ENCODE data around the gene MT3.

MT3 gene

DNA sequence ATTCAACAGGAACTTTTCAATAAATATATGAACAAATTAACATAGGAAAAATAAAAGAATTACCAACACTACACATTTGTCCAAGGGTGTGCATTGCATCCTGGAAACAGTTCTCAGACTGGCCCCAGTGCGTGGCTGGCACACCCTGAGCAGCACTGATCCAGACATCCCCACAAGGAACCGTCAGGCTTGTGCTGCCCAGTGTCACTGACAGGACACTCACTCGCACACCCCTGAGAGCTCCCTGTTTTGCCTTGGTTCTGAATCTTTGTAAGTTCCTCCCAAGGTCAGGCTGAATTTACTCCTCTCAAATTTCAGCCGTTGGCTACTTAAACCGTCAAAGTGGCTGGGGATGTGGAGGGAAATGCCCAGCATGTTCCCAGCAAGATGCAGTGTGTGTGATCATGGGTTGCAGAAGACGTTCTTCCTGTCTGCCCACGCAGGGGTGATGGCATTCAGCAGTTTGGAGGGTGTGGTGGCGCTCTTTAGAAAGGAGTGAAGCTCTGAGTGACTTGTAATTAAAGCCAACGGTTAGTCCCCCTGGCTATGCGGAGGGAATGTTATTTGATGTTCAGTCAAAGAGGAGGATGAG is 20.8 kb downstream of the MT3 start:
- H3K4me3 ChIP-seq (ENCODE audit: low read depth, low read length): peak overlapping the region; percentile 91

DNA sequence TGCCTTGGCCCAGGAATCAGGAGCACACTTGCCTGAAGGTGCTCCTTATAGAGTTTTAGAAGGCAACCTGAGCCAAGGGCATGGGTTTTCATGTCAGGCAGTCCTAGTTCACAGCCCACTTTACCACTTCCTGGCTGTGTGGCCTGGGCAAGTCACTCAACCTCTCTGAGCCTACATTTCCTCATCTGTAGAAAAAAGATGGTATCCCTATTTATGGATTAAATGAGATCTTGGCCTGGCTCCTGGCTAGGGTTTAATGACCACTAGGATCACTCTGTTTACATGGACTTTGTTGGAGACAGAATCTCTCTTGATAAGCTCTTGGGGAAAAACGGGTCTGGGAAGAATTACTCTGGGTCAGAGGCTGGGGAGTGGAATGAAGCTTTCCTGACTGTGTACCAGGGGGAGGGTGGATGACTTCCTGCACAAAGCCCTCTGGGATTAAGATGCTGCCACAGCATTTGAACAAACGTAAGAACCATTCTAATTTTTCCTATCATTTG is 21.3 kb downstream of the MT3 start:
- peak overlapping the region; percentile 91 for H3K4me3 ChIP-seq (ENCODE audit: low read depth, low read length)
- TF ChIP-seq, protein P1, sequence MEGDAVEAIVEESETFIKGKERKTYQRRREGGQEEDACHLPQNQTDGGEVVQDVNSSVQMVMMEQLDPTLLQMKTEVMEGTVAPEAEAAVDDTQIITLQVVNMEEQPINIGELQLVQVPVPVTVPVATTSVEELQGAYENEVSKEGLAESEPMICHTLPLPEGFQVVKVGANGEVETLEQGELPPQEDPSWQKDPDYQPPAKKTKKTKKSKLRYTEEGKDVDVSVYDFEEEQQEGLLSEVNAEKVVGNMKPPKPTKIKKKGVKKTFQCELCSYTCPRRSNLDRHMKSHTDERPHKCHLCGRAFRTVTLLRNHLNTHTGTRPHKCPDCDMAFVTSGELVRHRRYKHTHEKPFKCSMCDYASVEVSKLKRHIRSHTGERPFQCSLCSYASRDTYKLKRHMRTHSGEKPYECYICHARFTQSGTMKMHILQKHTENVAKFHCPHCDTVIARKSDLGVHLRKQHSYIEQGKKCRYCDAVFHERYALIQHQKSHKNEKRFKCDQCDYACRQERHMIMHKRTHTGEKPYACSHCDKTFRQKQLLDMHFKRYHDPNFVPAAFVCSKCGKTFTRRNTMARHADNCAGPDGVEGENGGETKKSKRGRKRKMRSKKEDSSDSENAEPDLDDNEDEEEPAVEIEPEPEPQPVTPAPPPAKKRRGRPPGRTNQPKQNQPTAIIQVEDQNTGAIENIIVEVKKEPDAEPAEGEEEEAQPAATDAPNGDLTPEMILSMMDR (IDR thresholded peaks at IDR 0.05; ENCODE audit: low read depth, low read length): no peak

More for the DNA sequence above, 20.8 kb downstream of the MT3 start:
- TF ChIP-seq, protein P1 (IDR thresholded peaks at IDR 0.05; ENCODE audit: low read depth, low read length): no peak

DNA sequence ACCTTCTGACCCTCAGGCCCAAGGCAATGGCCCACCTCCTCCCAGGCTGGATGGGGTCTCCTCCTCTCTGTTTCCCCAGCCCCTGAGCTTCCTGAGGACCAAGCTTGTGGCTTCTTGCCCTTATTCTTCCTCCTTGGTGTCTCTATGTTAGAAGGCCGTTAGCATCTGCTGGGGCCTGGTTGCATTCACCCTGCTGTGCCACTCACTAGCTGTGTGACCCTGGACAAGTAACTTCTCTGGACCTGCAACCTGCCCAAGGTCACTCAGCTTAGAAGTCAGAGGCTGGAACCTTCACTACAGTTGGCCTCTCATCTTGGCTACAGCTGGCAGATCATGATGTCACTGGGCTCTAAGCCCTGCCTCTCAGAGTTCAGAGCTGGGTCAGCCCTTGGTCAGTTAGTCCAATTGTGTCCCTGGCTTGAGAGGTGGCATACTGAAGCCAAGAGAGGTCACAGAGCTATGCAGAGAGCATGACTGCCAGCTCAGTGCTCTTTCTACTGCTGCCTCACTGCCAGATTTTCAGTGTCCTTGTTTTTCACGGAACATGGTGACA is 22.0 kb downstream of the MT3 start:
- TF ChIP-seq, protein P1 (IDR thresholded peaks at IDR 0.05; ENCODE audit: low read depth, low read length): no peak

DNA sequence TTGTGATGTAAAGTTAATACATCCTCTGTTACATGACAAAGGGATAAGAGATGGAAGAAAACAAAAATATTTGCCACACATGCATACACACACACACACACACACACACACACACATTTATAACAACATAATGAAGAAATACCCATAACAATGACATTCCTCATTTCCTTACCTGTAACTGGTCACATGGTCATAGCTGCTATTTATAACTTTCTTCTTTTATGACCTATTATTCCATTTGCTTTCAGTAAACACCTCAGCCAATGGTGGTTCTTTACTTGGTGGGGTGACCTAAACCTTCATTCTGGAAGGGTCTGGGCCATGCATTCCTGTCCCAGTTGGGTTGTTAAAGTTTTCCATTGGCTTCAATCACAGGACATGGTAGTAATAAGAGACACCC is 24.4 kb downstream of the MT3 start:
- TF ChIP-seq, protein P1 (IDR thresholded peaks at IDR 0.05; ENCODE audit: low read depth, low read length): no peak
- H3K4me3 ChIP-seq (ENCODE audit: low read depth, low read length): peak overlapping the region; percentile 20; the same call in 1 of the 2 replicates

More for the DNA sequence above, 22.0 kb downstream of the MT3 start:
- H3K4me3 ChIP-seq (ENCODE audit: low read depth, low read length): no peak overlapping the region

DNA sequence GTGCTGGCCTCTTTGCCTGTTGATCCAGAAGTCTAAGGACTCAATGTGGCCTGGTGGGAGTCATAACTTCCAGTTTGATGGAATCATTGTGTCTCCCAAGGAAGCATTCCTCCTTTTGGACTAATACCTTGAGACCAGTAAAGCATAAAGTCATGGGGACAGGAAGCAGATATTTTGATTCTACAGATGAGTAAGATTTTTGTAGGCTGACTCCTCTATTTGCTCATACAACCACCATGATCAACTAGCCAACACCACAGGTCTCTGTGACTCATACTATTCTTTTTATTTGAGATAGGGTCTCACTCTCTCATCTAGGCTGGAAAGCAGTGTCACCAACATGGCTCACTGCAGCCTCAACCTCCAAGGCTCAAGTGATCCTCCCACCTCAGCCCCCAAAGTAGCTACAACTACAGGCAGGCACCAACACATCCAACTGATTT is 25.2 kb downstream of the MT3 start:
- no peak overlapping the region for H3K4me3 ChIP-seq (ENCODE audit: low read depth, low read length)
- TF ChIP-seq, protein P1 (IDR thresholded peaks at IDR 0.05; ENCODE audit: low read depth, low read length): no peak

DNA sequence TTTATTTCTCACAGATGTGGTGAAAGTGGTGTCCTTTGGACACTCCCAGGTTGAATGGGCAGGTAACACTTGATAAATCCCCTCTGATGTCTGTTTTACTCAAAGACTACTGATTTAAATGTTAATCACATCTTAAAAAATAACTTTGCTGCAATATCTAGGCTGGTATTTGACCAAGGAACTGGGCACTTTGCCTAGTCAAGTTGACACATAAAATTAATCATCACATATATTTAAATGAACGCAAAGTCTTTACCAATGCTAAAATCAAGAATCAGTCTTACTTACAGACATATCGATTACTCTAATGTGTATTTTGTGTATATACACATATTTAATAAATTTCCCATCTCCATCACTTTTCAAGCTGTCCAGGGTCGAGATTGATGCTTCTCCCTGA is 26.0 kb downstream of the MT3 start:
- no peak overlapping the region for H3K4me3 ChIP-seq (ENCODE audit: low read depth, low read length)
- TF ChIP-seq, protein P1 (IDR thresholded peaks at IDR 0.05; ENCODE audit: low read depth, low read length): no peak

DNA sequence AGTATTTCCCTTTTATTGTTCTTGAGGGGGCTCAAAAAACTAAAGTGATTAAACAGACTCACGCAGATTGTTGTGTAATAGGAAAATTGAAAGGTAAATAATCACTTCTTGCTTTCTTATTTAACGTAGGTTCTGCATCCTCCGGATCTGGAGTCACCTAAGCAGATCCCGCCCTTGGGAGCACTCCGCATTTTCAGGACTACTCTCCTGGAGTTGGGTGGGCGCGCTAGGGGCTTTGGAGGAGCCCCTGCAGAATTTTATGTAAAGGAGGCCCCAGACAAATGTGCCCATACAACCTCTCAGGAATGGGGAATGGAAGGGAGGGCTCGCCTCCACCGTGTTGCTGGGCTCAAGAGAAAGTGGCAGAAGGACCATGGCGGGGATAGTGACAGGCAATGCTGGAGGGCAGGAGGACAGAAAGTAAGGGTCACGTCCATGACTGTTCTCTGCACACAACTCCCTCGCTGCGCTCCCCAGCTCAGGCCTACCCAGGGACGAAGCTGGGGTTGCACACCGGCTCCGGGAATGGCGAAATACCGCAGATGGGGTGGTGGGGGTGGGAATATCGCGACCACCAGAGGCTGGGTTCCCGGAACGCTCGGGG is 27.4 kb downstream of the MT3 start:
- TF ChIP-seq, protein P1 (IDR thresholded peaks at IDR 0.05; ENCODE audit: low read depth, low read length): no peak

More for the DNA sequence above, 27.4 kb downstream of the MT3 start:
- no peak overlapping the region; the same call in 1 of the 2 replicates for H3K4me3 ChIP-seq (ENCODE audit: low read depth, low read length)
